ENCODE data around the gene RANBP17. TPM values are rescaled to one million over a fixed set of nuclear protein-coding genes. Genes with fewer than 3 reads are reported as not detected.

The RANBP17 gene
- total and polyA plus RNA-seq, 2 donors (not counting 1 experiment from before 2014, with no cell fraction given) = not detected

DNA sequence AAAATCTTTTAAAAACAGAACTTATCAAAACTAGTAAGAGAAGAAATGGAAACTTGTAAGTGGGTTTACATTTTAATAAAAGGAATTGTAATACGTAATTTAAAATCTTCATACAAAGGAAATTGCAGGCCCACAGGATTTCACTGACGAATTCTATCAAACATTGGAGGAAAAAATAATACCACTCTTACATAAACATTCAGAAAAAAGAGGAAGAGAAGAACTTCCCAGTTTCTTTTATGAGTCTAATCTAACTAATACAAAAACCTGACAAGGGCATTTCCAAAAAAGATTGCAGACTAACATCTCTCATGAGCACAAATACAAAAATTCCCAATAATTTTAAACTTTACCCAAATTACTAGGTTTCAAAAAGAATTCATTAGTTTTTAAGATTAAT, 149.0 kb downstream of the RANBP17 start:
- Histone ChIP-seq H3K9me3 (ENCODE audit: control extremely low read depth in 1 of 3, control insufficient read depth in 2 of 3, insufficient read depth in 1 of 3, low read length in 2 of 3) (peaks cover 0 to 3% (median 0%) of the 10 kb centered on the region in 3 donors), H3K27me3 (replicated peaks in 1 of 4; ENCODE audit: control extremely low read depth in 1 of 4, control insufficient read depth in 3 of 4, insufficient read depth in 4 of 4, low read length in 3 of 4) (no peaks in the 10 kb centered on the region), H3K9ac (ENCODE audit: low read length) (no peak overlapping the region), H3K27ac (ENCODE audit: low read length in 2 of 2) (no peak overlapping the region), H3K4me3 (ENCODE audit: control extremely low read depth in 1 of 5, extremely low read depth in 1 of 5, insufficient read depth in 1 of 5, low read depth in 2 of 5, low read length in 4 of 5) (no peak overlapping the region), H3K4me1 (ENCODE audit: control insufficient read depth in 2 of 2, insufficient read depth in 2 of 2, low read length in 2 of 2) (no peaks in the 10 kb centered on the region), H3K36me3 (replicated peaks in 1 of 2; ENCODE audit: control extremely low read depth in 1 of 2, control insufficient read depth in 1 of 2, extremely low read depth in 1 of 2, insufficient read depth in 2 of 2, low read length in 1 of 2) (no peaks in the 10 kb centered on the region), H2AFZ (ENCODE audit: insufficient read depth, low read depth, low read length, poor library complexity, severe bottlenecking) (no peak overlapping the region), H3K79me2 (ENCODE audit: control insufficient read depth, insufficient read depth, low read length) (no peaks in the 10 kb centered on the region), H4K20me1 (ENCODE audit: control insufficient read depth, insufficient read depth, low read length, poor library complexity, severe bottlenecking) (no peaks in the 10 kb centered on the region), H3K4me2 (replicated peaks; ENCODE audit: low read depth, low read length, poor library complexity, severe bottlenecking) (no peak overlapping the region)
- Mint-ChIP-seq H3K9me3 (ENCODE audit: insufficient read depth) (peaks cover 10% of the 10 kb centered on the region), H3K27me3 (no peaks in the 10 kb centered on the region), H3K4me3 (no peak overlapping the region), H3K27ac (no peak overlapping the region), H3K4me1 (no peaks in the 10 kb centered on the region)
- POLR2A ChIA-PET = no interaction called here
- DNase-seq (no peak), ATAC-seq (ENCODE audit: low read depth) (no peak)
- TF ChIP-seq CTCF (IDR thresholded peaks at IDR 0.05) (no peak), EZH2 (IDR thresholded peaks at IDR 0.05; ENCODE audit: borderline replicate concordance, insufficient read depth, low read depth, low read length, poor library complexity, severe bottlenecking) (no peak)
- CTCF ChIA-PET = no interaction called here
- intact Hi-C loops (cut with micrococcal nuclease) = no loop called here
- WGBS (ENCODE audit: insufficient coverage) = 0% methylated on average over 1 of the region's 2 CpGs

DNA sequence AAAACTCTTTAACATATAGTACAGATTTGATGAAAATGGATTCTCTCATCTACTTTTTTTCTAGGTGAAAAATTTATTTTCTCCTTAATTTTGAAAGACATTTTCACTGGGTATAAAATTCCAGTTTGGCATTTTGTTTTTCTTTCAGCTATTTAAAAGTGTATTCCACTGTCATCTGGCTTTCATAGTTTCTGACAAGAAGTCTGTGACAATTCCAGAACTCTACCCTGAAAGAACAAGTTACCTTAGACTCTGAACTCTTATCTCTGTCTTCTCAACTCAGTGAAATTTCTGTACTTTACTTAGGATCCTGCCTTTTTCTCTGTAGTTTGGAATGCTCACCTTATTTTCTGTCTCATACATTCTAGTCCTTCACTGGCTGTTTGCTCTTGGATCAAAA, 161.7 kb downstream of the RANBP17 start:
- H3K27me3 ChIP-seq (replicated peaks in 1 of 4; ENCODE audit: control extremely low read depth in 1 of 4, control insufficient read depth in 3 of 4, insufficient read depth in 4 of 4, low read length in 3 of 4) = no peaks in the 10 kb centered on the region
- no peaks in the 10 kb centered on the region for H3K4me1 Mint-ChIP-seq
- TF ChIP-seq CTCF (IDR thresholded peaks at IDR 0.05) = no peak
- no peak for TF ChIP-seq EZH2 (IDR thresholded peaks at IDR 0.05; ENCODE audit: borderline replicate concordance, insufficient read depth, low read depth, low read length, poor library complexity, severe bottlenecking)
- H3K4me1 ChIP-seq (ENCODE audit: control insufficient read depth in 2 of 2, insufficient read depth in 2 of 2, low read length in 2 of 2) = no peaks in the 10 kb centered on the region
- H3K4me3 ChIP-seq (ENCODE audit: control extremely low read depth in 1 of 5, extremely low read depth in 1 of 5, insufficient read depth in 1 of 5, low read depth in 2 of 5, low read length in 4 of 5) = no peak overlapping the region
- ChIA-PET POLR2A (no interaction called here), CTCF (no interaction called here)
- intact Hi-C loops (cut with micrococcal nuclease) = no loop called here
- no peaks in the 10 kb centered on the region for H4K20me1 ChIP-seq (ENCODE audit: control insufficient read depth, insufficient read depth, low read length, poor library complexity, severe bottlenecking)
- peaks cover 2% of the 10 kb centered on the region for H3K9me3 Mint-ChIP-seq (ENCODE audit: insufficient read depth)
- no peaks in the 10 kb centered on the region for H3K27me3 Mint-ChIP-seq
- H3K27ac Mint-ChIP-seq = no peak overlapping the region
- DNase-seq = no peak
- no peak overlapping the region for H3K4me2 ChIP-seq (replicated peaks; ENCODE audit: low read depth, low read length, poor library complexity, severe bottlenecking)
- H3K79me2 ChIP-seq (ENCODE audit: control insufficient read depth, insufficient read depth, low read length) = no peaks in the 10 kb centered on the region
- H3K27ac ChIP-seq (ENCODE audit: low read length in 2 of 2) = no peak overlapping the region
- no peak for ATAC-seq (ENCODE audit: low read depth)
- H3K4me3 Mint-ChIP-seq = no peak overlapping the region
- no peak overlapping the region for H3K9ac ChIP-seq (ENCODE audit: low read length)
- H3K36me3 ChIP-seq (replicated peaks in 1 of 2; ENCODE audit: control extremely low read depth in 1 of 2, control insufficient read depth in 1 of 2, extremely low read depth in 1 of 2, insufficient read depth in 2 of 2, low read length in 1 of 2) = no peaks in the 10 kb centered on the region
- no peak overlapping the region for H2AFZ ChIP-seq (ENCODE audit: insufficient read depth, low read depth, low read length, poor library complexity, severe bottlenecking)
- peaks cover 0 to 11% (median 3%) of the 10 kb centered on the region in 3 donors for H3K9me3 ChIP-seq (ENCODE audit: control extremely low read depth in 1 of 3, control insufficient read depth in 2 of 3, insufficient read depth in 1 of 3, low read length in 2 of 3)
